Neural cell (in vitro differentiated cells): ENCODE measurements around the gene CLK4.

ENCODE experiments used
- CTCF ChIP-seq: fragments of 450-650 bp; IDR thresholded peaks from 2 replicates; pipeline ENCODE4 v1.5.1; 2014; ENCODE audit warnings: antibody characterized with exemption, mild to moderate bottlenecking, moderate library complexity; ENCODE audit not compliant: poor library complexity, severe bottlenecking
- EZH2 ChIP-seq: fragments of 200-600, 300-800 bp; shearing (Covaris generic), sonication (generic); IDR thresholded peaks from 2 replicates; pipeline ENCODE4 v1.6.1; 2014; ENCODE audit warnings: antibody characterized with exemption, low read length, borderline replicate concordance, mild to moderate bottlenecking; ENCODE audit not compliant: insufficient read depth, poor library complexity, severe bottlenecking
- POLR2AphosphoS5 ChIP-seq: IDR thresholded peaks from 2 replicates; pipeline ENCODE4 v1.6.1; 2012
- SMC3 ChIP-seq: fragments of 450-650 bp; conservative IDR thresholded peaks from 2 replicates; pipeline ENCODE4 v1.6.1; 2014; ENCODE audit warnings: antibody characterized with exemption, mild to moderate bottlenecking, moderate library complexity; ENCODE audit not compliant: poor library complexity

GRCh38 chr5:178630951-178631350 is 4.1 kb upstream of the CLK4 start:
- TF ChIP-seq POLR2AphosphoS5: no peak
- TF ChIP-seq CTCF: no peak
- no peak for TF ChIP-seq SMC3
- no peak for TF ChIP-seq EZH2
